ENCODE results near the gene MINK1.

MINK1 gene

GRCh38 chr17:4938688-4939545 lies 105.8 kb downstream of the MINK1 start:
- DNase-seq, result peak; percentile 48 to 53

DNA sequence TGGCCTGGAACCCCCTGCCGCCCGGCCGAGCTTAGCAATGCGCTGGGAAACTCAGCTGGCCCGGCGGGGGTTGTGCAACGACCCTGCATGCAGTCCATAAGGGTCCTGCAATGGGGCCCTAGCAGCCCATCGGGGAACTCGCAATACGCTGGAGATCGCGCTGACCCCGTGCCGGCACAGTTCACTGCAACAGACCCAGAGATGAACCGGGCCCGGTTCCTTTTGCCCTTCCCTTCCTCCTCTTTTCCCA lies 106.3 kb downstream of the MINK1 start:
- DNase-seq, result no peak

- peak; percentile 98 for DNase-seq
Observed at GRCh38 chr17:4939796-4940554, 106.8 kb downstream of the MINK1 start, which contains the start of the genes RNF167 and SLC25A11. Gene RNF167, plus strand, starts transcription at chr17:4940268. Its CDS starts 642 bp downstream, at chr17:4940910. Gene SLC25A11, minus strand, starts transcription at chr17:4940046. Its CDS starts 136 bp downstream, at chr17:4939910.

DNA sequence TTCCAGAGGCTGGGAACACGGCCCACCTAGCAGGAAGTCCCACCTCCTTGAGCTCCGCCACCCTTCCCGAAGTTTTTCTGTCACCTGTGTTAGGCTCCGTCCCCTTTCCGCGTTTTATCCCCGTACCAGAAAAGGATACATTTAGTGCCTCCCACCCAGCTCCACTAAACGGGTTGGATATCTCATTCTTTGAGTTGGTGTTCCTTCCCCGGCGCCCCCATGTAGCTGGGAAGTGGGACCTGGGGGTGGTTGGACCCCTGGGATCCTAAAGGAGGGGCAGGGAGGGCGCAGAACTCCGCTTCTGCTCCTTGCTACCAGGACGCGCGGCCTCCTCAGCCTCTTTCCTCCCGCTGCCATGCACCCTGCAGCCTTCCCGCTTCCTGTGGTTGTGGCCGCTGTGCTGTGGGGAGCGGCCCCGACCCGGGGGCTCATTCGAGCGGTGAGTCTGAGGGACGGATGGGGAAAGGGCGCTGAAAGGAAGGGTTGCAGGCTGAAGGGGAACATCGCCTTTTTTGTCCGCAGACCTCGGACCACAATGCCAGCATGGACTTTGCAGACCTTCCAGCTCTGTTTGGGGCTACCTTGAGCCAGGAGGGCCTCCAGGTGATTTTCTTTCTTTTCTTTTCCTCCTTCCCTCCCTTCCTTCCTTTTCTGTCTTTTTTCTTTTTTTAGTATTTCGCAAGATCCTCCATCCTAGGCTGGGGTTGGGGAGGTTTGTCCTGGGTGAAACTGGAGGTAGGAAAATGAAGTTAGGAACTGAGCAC lies 107.6 kb downstream of the MINK1 start:
- DNase-seq, result peak; percentile 70

GRCh38 chr17:4941319-4941610 lies 108.1 kb downstream of the MINK1 start:
- DNase-seq, result no peak

GRCh38 chr17:4942760-4943508 lies 109.8 kb downstream of the MINK1 start:
- no peak for DNase-seq

DNA sequence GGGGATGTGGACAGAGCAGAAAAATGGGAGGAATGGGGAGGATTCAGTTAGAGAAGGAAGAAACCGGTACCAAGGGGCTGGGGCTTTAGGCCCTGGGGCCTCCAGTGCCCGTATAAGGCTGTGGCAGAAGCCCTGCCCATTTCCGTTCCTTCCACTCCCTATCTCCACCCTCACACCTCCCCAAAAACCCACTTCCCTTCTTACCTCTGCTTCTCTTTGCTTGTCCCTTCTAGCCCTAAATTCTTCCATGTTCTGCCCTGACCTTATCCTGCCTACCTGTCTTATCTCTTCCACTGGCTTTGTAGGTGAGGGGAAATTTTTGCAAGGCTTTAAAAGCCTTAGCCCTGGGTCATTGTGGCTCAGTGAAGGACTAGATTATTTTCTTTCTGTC lies 111.0 kb downstream of the MINK1 start:
- peak; percentile 53 to 70 for DNase-seq

- DNase-seq, result peak; percentile 69 to 71
Observed at GRCh38 chr17:4944554-4945175, 111.5 kb downstream of the MINK1 start.

- DNase-seq, result peak; percentile 91 to 93
Observed at GRCh38 chr17:4945176-4945943, 112.2 kb downstream of the MINK1 start.

DNA sequence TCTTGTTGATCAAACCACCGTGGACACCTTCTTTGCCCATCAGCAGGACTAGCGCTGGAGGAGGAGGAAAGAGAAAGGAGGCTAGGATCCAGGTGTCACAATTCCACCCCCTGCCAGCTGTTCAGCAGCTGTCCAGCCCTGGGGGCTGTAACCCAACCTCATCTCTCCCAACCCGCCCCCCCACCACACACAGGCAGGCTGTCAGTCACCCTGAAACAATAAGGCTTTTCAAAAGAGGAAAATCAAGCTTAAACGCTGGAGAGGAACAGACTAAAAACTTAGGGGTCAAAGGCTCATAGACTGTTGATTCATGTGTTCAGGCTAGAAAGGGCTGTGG lies 112.8 kb downstream of the MINK1 start:
- DNase-seq, result no peak

GRCh38 chr17:4946312-4946976 lies 113.3 kb downstream of the MINK1 start:
- DNase-seq, result no peak

GRCh38 chr17:4947010-4947410 lies 113.9 kb downstream of the MINK1 start:
- DNase-seq, result no peak

All from activated T-cell treated with anti-CD3 and anti-CD28 coated beads, Interleukin-2, amount 50 U/mL, for 48 hours (primary cell).